Right cardiac atrium (tissue), 5 donors: ENCODE measurements around the gene PDIA5. TPM values are rescaled to one million over a fixed set of nuclear protein-coding genes. Genes with fewer than 3 reads are reported as not detected.

Experiments used
- ATAC-seq, 2 donors: fragments of 200-7000 bp; cut with Tn5 transposase; one replicate each; pipeline versions ENCODE4 v1.8.0 to v1.9.1; 2020; ENCODE audit warnings: moderate library complexity in 2 of 2, mild to moderate bottlenecking in 1 of 2
- DNase-seq, 3 donors: peaks; one replicate each; pipeline ENCODE4 v3.0.0-alpha.2; 2020
- H3K27ac ChIP-seq: one replicate; pipeline ENCODE4 v1.5.1; 2013; ENCODE audit warnings: mild to moderate bottlenecking, low read length, control low read depth, moderate library complexity
- H3K27me3 ChIP-seq: one replicate; pipeline ENCODE4 v1.6.1; 2013; ENCODE audit not compliant: control insufficient read depth, insufficient read depth
- H3K4me1 ChIP-seq: one replicate; pipeline ENCODE4 v1.6.1; 2013; ENCODE audit warnings: low read length; ENCODE audit not compliant: control insufficient read depth, insufficient read depth
- H3K4me3 ChIP-seq: one replicate; pipeline ENCODE4 v1.5.1; 2013; ENCODE audit warnings: low read length, control low read depth
- H3K9me3 ChIP-seq: one replicate; pipeline ENCODE4 v1.6.1; 2013; ENCODE audit warnings: low read length; ENCODE audit not compliant: control insufficient read depth
- WGBS: extraction: QIAGEN DNeasy Blood & Tissue Kit; methylation state at CpG from one replicate; pipeline ENCODE4 v1.1.7; 2013; 5-methylcytosine and 5-hydroxymethylcytosine counted together
- intact Hi-C, 4 donors: fragments of 100-400 bp; cut with DNase I; formaldehyde crosslinking; loops; one replicate each; pipeline versions ENCODE4 v1.11.0 to v1.14.0; 2022 to 2023
- microRNA-seq, 2 donors: library from miRNA; unstranded; fragments of <30 nt; microRNA quantifications; one replicate each; pipeline ENCODE4 v1.2.0, GENCODE V29; 2020 to 2021
- polyA plus RNA-seq: library from polyadenylated mRNA; stranded (reverse); fragments of 200-250 nt; gene quantifications from one replicate; pipeline ENCODE4 v1.2.3, GENCODE V29; 2013
- total RNA-seq, 4 donors: library from RNA; stranded (reverse); fragmentation: NEBNext Ultra II Directional; extraction: Animal tissue kit (Norgen Biotek cat#: 25700); gene quantifications; one replicate each; pipeline ENCODE4 v1.2.1, GENCODE V29; 2021
- donor health status: healthy with polysubstance abuse.
- donor health status: DM: no; HTN: yes; CAD: no.
- donor health status: DM: no; HTN: no; CAD: no.
- donor health status: DM: no; HTN: yes; CAD: no; lungs with severe emphysema.
- donor health status: DM: yes; HTN: yes; CAD: no.

Gene PDIA5
- total and polyA plus RNA-seq, 5 donors, result 8.3 to 11.1 (median 9.7) TPM

DNA sequence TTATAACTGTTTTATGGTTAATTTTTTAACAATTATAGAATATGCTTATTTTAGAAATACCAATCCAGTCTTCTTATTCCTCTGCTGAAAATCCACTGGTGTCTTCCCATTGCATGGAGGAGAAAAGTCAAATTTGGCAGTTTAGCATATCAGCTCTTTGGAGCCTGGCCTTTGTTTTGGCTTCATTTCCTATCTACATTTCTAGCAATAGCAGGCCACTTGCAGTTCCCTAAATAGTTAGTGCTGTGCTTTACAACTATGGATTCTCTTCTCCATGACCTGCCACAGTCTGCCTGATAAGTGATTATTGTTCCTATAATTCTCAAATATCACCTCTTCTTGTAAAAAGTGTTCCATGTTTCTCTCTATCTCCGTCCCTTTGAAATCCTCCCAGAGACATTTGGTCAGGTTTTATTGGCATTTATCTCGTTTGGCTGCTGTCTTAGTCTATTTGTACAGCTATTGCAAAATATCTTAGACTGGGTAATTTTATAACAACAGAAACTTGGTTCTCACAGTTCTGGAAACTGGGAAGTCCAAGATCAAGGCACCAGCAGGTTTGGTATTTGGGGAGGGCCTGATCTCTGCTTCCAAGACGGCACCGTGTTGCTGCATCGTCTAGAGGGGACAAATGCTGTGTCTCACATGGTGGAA, 126.8 kb downstream of the PDIA5 start:
- no peaks in the 10 kb centered on the region for H3K9me3 ChIP-seq
- ATAC-seq (peak in 1 of 2 donors; percentile 67), DNase-seq (no peak)
- H3K4me3 ChIP-seq, result no peak overlapping the region
- no peak overlapping the region for H3K27ac ChIP-seq
- 53% methylated on average over 5 of the region's 5 CpGs for WGBS
- H3K27me3 ChIP-seq, result no peaks in the 10 kb centered on the region
- intact Hi-C loops, result no loop called here
- no peaks in the 10 kb centered on the region for H3K4me1 ChIP-seq

- ATAC-seq (peak in 1 of 2 donors; percentile 19), DNase-seq (peak in 1 of 3 donors; percentile 41)
- 29% methylated on average over 10 of the region's 10 CpGs for WGBS
- intact Hi-C loops, result no loop called here
- Histone ChIP-seq H3K27me3 (no peaks in the 10 kb centered on the region), H3K4me3 (no peak overlapping the region), H3K9me3 (no peaks in the 10 kb centered on the region), H3K27ac (no peak overlapping the region), H3K4me1 (no peaks in the 10 kb centered on the region)
Observed at GRCh38 chr3:123194552-123194951, 127.7 kb downstream of the PDIA5 start.

- WGBS, result 90% methylated on average over 1 of the region's 1 CpG
- intact Hi-C loops, result no loop called here
- Histone ChIP-seq H3K4me3 (no peak overlapping the region), H3K4me1 (peaks cover 6% of the 10 kb centered on the region), H3K27me3 (no peaks in the 10 kb centered on the region), H3K27ac (no peak overlapping the region), H3K9me3 (no peaks in the 10 kb centered on the region)
- ATAC-seq (no peak), DNase-seq (no peak)
Observed at GRCh38 chr3:123198372-123198771, 131.5 kb downstream of the PDIA5 start.

DNA sequence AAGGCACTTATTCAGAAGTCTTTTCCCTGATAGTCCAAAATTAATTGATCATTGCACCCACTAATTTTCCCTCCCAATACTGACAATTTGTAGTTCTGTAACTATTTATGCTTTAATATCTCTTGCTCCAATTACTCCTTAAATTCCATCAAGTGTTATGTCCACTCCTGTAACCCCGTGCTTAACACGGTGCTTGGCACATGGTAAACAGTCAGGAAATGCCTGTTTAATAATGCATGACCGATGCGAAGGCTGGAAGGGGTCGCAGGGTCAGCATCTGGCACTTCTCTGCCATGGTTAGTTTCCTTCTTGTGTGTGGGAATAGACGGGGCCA, 134.4 kb downstream of the PDIA5 start:
- H3K4me1 ChIP-seq, result peaks cover 6% of the 10 kb centered on the region
- ATAC-seq (no peak), DNase-seq (no peak)
- H3K27me3 ChIP-seq, result no peaks in the 10 kb centered on the region
- intact Hi-C loops, result no loop called here
- H3K27ac ChIP-seq, result peak overlapping the region; percentile 18
- peak overlapping the region; percentile 81 for H3K4me3 ChIP-seq
- H3K9me3 ChIP-seq, result no peaks in the 10 kb centered on the region
- WGBS, result 5% methylated on average over 6 of the region's 6 CpGs

GRCh38 chr3:123201557-123202427, 135.0 kb downstream of the PDIA5 start, which contains the start of gene SEC22A:
SEC22A (plus strand) TSS chr3:123201943; CDS start chr3:123209218, 7,275 bp downstream.
- intact Hi-C loops, result no loop called here
- WGBS, result under 1% methylated on average over 60 of the region's 60 CpGs
- DNase-seq (peak; percentile 91 to 96 (median 96)), ATAC-seq (peak; percentile 99 to 100)
- no peaks in the 10 kb centered on the region for H3K9me3 ChIP-seq
- peak within 1 kb of the TSS; percentile 81 for H3K4me3 ChIP-seq
- H3K4me1 ChIP-seq, result peaks cover 6% of the 10 kb centered on the region
- H3K27ac ChIP-seq, result peak within 1 kb of the TSS; percentile 39
- H3K27me3 ChIP-seq, result no peaks in the 10 kb centered on the region

GRCh38 chr3:123202451-123202850, 135.6 kb downstream of the PDIA5 start:
- intact Hi-C loops, result no loop called here
- 4% methylated on average over 7 of the region's 7 CpGs for WGBS
- Histone ChIP-seq H3K27ac (peak overlapping the region; percentile 39), H3K4me1 (peaks cover 6% of the 10 kb centered on the region), H3K9me3 (no peaks in the 10 kb centered on the region), H3K4me3 (peak overlapping the region; percentile 81), H3K27me3 (no peaks in the 10 kb centered on the region)
- peak in 1 of 3 donors; percentile 39 for DNase-seq
- ATAC-seq, result no peak

Small RNAs within 50 kb of the gene (microRNA-seq; reads per million reads assigned to microRNA genes)
- 0 reads per million in 2 donors for gene MIR7110

Other genes starting within 250 kb of the PDIA5 start
- 1 to 10 TPM in 3 of 4 donors, under 1 TPM in 1; 0.72 to 4.9 (median 3.1) TPM for gene SEMA5B, start 39.3 kb upstream of the PDIA5 start, total RNA-seq
- gene SEMA5B, start 39.3 kb upstream of the PDIA5 start, polyA plus RNA-seq, result 3.3 TPM
- 10 to 100 TPM; 10.0 to 16.7 (median 11.8) TPM for gene SEC22A, start 134.9 kb downstream of the PDIA5 start, total RNA-seq
- gene SEC22A, start 134.9 kb downstream of the PDIA5 start, polyA plus RNA-seq, result 7.0 TPM